Epidermal melanocyte (primary cell): ENCODE measurements around the gene STRA6.

ENCODE experiments used
- DNase-seq: peaks from one replicate; pipeline ENCODE4 v3.0.0; 2011; ENCODE audit warnings: low spot score; ENCODE audit not compliant: insufficient read length

Gene STRA6

DNA sequence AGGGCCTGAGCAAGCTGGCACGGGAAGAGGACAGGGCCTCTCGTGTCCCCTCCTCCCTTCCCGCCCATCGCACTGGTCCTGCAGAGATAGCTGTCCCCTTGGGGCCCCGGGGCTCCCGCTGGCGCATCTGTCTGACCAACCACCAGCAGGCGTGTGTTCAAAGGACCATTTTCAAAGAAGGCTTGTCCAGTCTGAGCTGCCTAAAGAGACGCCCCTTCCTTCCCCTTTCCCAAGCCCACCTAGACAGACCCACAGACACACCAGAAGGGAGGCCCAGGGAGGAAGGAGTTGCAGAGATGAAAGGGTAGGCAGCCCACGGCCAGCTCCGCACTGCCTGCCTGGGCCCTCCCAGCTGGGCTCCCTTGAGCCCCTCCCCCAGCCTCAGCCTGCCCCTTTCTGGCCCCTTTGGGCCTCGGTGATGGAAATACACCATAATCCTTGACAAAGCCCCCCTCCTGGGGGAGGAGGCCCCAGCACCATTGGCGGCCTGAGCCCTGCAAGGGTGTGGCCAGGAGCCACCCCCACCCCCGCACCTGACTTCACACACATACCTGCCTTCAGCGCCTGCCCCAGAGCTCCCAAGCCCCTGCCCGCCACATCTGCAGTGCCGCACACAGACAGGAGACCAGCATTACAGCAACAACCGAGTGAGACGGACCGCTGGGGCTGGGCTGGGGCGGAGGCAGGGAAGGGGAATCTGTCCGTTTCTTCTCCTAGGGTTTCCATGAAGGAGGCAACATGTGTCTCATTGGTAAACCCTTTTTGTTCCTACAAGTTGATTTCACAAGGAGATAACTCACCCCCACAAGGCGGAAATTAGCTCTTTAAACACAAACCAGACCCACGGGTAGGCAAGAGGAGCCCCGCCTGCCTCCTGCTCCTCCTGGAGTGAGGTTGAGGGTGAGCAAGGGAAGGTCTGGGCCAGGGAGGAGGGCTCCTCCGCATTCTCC is at the start of gene STRA6:
STRA6 (minus strand) TSS at position 336 of the 950 bp plus-strand sequence. CDS start 520 bp downstream, outside the sequence.
- DNase-seq, result no peak

- no peak for DNase-seq
Measured at GRCh38 chr15:74252291-74252690, 49.7 kb upstream of the STRA6 start.

DNA sequence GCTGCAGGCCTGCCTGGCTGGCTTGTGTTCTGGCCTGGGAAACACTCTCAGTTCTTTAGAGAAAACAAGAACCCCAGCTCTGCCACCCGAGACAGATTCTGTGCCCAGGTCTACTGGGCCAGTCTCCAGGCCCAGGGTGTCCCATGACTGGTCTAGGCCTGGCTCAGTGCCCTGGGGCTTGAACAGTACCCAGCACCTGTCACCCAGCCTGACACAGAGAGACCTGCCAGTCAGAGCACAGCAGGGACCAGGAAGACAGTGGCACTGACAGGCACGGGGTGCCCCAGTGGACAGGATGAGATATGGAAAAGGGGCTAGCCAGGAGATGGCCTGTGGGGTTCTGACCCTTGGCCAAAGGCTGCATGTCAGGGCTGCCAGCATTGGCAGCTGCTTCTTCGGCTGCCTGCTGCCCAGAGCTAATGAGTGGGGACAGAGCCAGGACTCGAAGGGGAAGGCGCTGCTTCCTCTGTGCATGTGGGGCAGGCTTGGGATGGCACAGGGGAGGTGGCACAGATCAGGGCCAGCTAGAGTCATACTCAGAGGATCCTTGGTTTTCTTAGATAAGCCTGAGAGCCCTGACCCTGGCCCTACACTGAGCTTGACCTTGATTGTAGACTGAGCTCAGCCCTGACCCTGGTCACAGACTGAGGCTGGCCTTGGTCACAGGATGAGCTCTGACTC is 48.7 kb upstream of the STRA6 start:
- DNase-seq, result no peak

GRCh38 chr15:74250266-74250665 is 47.7 kb upstream of the STRA6 start:
- DNase-seq, result no peak

DNA sequence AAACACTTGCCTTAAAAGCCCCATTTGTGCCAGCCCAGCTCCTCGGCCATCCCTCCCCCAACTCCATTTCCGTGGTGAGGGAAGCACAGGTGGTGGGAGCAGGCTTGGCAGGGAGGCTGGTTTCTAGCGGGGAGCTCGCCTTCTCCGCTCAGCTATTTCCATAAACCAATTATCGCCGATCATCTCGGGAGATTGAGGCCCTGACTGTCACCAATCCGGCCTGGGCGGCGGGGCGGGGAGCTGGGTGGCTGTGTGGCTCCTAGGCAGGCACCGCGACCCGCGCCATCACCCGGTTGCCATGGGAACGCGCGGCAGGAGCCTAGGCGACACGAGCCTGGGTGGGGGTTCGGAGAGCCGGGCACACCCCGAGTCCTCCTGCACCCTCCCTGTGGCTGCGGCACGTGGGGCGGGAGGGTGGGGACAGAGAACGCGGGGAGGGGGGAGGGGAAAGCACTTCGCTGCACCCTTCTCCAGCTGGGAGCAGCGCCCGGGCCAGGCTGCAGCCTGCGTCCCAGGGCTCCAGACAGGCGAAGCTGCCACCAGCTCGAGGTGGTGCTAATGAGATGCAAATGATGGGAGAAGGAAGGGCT is 42.9 kb upstream of the STRA6 start:
- no peak for DNase-seq

DNA sequence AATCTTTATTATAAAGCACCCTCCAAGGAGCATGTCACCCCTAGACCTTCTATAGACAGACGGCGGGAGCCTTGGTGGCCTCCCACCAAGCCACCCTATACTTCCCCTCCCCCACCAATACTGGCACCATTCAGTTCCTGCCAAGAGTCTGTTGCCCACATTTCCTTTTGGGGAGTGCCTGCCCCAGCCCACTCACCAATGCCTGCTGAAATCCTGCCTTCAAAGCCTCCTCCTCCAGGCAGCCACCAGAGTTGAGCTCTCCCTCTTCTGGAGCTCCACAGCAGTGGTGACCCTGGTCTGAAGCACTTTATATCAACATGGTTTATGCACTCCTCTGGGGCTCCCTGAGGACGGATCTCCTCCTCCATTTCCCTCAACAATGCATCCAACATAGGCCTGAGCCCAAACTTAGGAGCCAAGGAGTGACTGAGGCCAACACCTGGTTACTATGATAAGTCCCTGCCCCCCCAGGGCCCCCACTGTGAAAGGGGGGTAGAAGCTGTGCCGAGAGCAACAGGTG is 42.3 kb upstream of the STRA6 start:
- no peak for DNase-seq

DNA sequence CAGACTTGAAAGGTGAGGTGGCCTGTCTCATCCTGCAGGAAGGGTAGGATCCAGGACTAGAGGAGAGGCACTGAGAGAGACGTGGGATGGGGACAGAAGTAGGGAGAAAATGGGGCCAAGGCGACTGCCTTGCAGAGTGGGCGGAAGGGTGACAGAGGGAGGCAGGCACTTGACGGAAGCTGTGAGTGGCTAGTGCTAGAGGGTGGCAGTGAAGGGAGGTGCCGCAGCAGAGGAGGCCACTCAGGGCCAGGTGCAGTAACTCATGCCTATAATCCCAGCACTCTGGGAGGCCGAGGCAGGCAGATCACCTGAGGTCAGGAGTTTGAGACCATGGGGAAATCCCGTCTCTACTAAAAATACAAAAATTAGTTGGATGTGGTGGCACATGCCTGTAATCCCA is 40.8 kb upstream of the STRA6 start:
- DNase-seq, result no peak

- no peak for DNase-seq
Measured at GRCh38 chr15:74242441-74243185, 40.0 kb upstream of the STRA6 start.

DNA sequence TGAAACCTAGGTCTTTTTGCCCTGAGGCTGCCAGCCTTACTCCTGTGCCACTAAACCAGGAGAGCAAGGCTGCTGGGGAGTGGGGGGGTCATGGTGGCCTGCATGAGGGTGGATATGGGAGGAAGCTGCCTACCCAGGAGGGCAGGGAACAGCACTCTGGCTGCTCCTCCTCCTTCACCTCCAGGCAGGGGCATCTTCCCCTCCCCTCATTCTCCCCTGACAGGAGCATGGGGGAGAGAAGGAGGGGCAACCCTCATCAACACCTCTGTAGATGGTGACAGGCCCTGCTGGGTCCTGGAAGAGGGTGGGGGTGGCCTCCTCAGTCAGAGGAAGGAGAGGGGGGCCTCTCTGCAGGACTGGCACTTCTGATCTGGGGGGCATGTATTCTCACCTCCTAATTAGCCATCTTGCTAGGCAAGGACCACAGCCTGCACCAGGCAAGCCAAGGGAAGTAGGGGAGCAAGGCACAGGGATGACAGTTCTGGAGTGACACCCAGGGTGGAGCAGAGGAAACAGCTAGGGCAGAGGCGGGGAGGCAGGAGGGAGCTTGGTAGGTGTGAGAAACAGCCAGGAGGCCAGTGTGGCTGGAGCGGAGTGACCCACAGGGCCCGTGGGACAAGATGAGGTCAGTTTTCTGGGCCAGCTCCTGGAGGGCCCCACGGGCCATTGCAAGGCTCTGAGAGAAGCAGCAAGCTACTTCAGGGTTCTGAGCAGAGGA is 38.5 kb upstream of the STRA6 start:
- no peak for DNase-seq

- peak; percentile 71 for DNase-seq
Measured at GRCh38 chr15:74240002-74240568, 37.5 kb upstream of the STRA6 start.

DNA sequence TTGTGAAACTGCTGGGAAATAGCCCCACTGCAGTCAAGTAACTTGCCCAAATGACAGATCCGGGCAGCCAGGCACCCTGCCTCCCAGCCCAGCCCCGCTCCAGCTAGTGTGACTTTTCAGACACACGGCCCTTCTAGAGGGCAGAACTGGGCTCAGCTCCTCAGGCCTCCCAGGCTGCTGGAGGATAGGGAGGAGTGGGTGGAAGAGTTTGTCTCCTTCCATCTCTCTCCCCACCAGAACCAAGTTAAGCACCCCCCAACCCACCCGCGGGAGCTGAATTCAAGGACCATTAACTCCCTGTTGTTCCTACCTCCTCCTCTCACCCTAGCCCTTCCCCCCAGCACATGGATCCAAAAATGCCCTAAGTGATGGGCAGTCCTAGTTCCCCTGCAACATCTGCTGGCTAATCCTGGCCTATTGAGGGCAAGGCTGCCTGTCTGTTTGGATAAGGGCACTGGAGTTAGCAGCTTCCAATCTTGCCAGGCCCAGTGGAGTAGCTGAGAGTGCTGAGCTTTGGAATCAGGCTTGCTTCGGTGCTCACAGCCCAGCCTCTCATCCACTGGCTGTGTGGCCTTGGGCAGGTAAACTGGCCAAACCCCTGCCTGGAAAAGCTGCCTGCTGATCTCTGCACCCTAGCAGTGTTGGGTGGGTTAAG is 36.6 kb upstream of the STRA6 start:
- no peak for DNase-seq

DNA sequence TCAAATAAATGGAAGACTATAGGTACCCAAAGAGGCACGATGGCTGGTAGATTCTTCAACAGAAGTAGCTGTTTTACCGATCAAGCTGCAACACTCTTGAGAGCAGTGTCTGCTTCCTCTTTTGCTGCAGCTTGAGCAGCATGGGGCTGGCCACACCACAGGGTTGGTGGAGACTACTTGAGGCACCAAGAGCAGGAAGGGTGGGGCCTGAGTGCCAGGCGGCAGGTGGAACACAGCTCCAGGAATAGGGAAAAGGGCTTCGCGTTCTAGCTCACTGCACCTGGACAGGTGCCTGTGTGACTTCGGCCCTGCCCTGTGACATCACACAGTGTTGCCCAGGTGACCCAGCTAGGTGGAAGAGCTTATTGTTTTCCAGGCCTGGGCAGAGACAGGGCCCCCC is 33.4 kb upstream of the STRA6 start, which contains the start of gene CCDC33:
CCDC33 (plus strand) TSS at position 365 of the 400 bp plus-strand sequence. CDS start 394 bp downstream, outside the sequence.
- no peak for DNase-seq

DNA sequence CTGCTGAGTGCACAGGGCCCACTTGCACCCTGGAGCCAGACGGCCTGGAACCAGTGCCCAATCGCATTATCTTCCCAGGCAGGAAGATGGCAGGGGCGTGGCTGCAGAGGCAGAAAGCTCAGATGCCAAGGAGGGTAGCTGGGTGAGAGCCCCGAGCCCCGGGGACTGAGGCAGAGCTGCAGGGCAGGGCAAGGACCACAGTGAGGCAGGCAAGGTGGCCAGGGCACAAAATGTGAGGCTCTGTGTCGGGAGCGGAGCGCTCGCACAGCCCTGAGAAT is 31.9 kb upstream of the STRA6 start:
- no peak for DNase-seq

DNA sequence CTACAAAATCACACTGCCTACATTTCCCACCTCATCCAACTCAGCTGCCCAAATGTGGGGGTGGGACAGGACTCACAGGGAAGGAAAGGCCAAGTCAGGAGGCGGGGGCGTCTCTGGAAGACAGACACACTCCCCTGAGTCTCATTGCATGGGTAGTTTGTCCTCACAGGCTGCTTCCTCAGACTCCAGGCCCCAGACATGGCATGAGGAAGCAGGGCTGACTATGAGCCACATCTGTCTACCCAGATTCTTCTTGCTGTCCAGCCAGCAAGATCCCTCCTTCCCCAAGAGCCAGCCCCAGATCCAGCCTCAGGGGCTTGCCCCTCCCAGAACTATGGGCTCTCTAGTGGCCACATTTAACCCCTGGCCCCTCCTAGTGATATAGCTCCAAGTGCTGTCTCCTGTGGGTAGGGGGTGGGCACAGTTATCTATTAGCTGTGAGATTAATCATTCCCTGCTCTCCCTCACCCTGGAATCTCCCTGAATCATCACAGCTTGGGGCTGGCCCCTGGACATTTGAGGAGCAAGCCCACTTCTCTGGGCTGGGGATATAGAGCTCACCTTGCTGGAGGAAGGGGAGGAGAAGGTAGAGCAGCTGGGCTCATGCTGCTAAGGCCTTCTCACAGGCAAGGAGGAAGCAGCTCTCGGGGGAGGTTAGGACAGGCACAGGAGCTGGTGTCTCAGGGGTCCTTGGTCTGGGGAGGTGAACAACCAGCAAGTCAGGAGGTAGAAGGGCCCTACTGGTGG is 31.4 kb upstream of the STRA6 start:
- DNase-seq, result no peak

- DNase-seq, result no peak
Measured at GRCh38 chr15:74233373-74233772, 30.8 kb upstream of the STRA6 start.

DNA sequence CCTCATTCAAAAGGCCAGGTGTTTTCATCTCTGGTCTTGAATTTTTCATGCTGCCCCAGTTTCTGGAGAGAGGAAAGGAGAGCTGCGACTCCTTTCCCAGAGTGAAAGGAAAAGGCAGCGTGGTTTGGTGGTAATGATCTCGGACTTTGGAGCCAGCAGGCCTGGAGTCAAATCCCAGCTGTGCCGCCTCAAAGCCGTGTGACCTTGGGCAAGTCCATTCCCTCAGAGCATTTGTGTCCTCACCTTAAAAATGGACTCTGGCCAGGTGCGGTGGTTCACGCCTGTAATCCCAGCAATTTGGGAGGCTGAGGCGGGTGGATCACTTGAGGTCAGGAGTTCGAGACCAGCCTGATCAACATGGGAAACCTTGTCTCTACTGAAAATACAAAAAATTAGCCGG is 28.9 kb upstream of the STRA6 start:
- DNase-seq, result no peak

DNA sequence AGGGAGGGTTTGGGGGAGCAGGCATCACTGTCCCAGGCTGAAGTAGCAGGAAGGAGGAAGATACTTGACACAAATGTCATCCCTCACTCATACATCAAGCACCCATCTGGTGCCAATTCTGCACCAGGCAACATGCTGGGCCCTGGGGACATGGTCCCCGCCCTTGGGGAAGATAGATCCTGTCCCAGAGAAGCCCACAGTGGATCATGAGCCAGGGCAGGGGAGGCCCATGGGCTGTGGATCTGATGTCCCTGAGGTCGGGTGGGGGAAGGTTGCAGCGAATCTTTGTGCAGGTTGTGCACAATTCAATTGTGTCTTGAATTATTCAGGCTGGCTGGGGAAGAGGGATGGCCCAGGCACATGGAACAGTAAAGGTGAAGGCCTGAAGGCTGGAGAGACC is 27.1 kb upstream of the STRA6 start:
- DNase-seq, result no peak

- peak; percentile 32 for DNase-seq
Measured at GRCh38 chr15:74228723-74229081, 26.1 kb upstream of the STRA6 start.
